C4-2B (cell line): ENCODE data around the gene LZTR1.

Experiments
- H3K27ac ChIP-seq: fragments of 450-650 bp; 2 replicates; pipeline ENCODE4 v1.5.1; 2017
- CTCF ChIP-seq: fragments of 450-650 bp; conservative IDR thresholded peaks from 2 replicates; pipeline ENCODE4 v1.5.1; 2017; ENCODE audit warnings: mild to moderate bottlenecking
- ZFX ChIP-seq: fragments of 450-650 bp; IDR thresholded peaks from 2 replicates; pipeline ENCODE4 v1.6.1; 2017

The LZTR1 gene

GRCh38 chr22:20972933-20973577 lies 9.0 kb upstream of the LZTR1 start:
- H3K27ac ChIP-seq: no peak overlapping the region
- TF ChIP-seq ZFX (no peak), CTCF (no peak)

- H3K27ac ChIP-seq: no peak overlapping the region
- TF ChIP-seq CTCF: no peak
- TF ChIP-seq ZFX: no peak
These were observed 8.3 kb upstream of the LZTR1 start for GRCh38 chr22:20973634-20974286.

- no peak overlapping the region for H3K27ac ChIP-seq
- TF ChIP-seq ZFX (no peak), CTCF (no peak)
These were observed 7.7 kb upstream of the LZTR1 start for GRCh38 chr22:20974336-20974955.

- TF ChIP-seq CTCF (no peak), ZFX (no peak)
- H3K27ac ChIP-seq: no peak overlapping the region
These were observed 6.4 kb upstream of the LZTR1 start for GRCh38 chr22:20975541-20976290.

- H3K27ac ChIP-seq: no peak overlapping the region
- TF ChIP-seq CTCF: no peak
- no peak for TF ChIP-seq ZFX
These were observed 5.7 kb upstream of the LZTR1 start for GRCh38 chr22:20976291-20976877.

GRCh38 chr22:20977019-20977418 lies 5.1 kb upstream of the LZTR1 start:
- no peak for TF ChIP-seq ZFX
- no peak for TF ChIP-seq CTCF

More at GRCh38 chr22:20977019-20977418, 5.1 kb upstream of the LZTR1 start:
- no peak overlapping the region for H3K27ac ChIP-seq
